Trophoblast cell (in vitro differentiated cells and primary cell): Measurements from ENCODE around the gene PDIA4.
"Not testable (repeated sequence)": the region's sequence is repeated elsewhere in the genome, so short reads cannot be mapped to it uniquely, and the experiment has no call there.

Experiments used
- DNase-seq, 2 donors: peaks; one replicate each; pipeline ENCODE4 v3.0.0-alpha.2; 2016
- H2AFZ ChIP-seq: 2 replicates; pipeline ENCODE4 v1.6.1; 2013; ENCODE audit warnings: low read length, moderate library complexity, mild to moderate bottlenecking; ENCODE audit not compliant: insufficient read depth, poor library complexity
- H2AK5ac ChIP-seq: 2 replicates; pipeline ENCODE4 v1.6.1; 2013; ENCODE audit warnings: mild to moderate bottlenecking, low read length
- H2BK120ac ChIP-seq: 2 replicates; pipeline ENCODE4 v1.6.1; 2013; ENCODE audit warnings: low read length, mild to moderate bottlenecking, moderate library complexity; ENCODE audit not compliant: insufficient read depth, poor library complexity
- H2BK12ac ChIP-seq: 2 replicates; pipeline ENCODE4 v1.6.1; 2013; ENCODE audit warnings: mild to moderate bottlenecking, low read length, moderate library complexity
- H2BK5ac ChIP-seq: 2 replicates; pipeline ENCODE4 v1.6.1; 2013; ENCODE audit warnings: low read length, low read depth, moderate library complexity, mild to moderate bottlenecking; ENCODE audit not compliant: poor library complexity
- H3K14ac ChIP-seq: 2 replicates; pipeline ENCODE4 v1.6.1; 2013; ENCODE audit warnings: mild to moderate bottlenecking, low read length
- H3K18ac ChIP-seq: 2 replicates; pipeline ENCODE4 v1.6.1; 2013; ENCODE audit warnings: mild to moderate bottlenecking, low read length
- H3K23ac ChIP-seq: 2 replicates; pipeline ENCODE4 v1.6.1; 2013; ENCODE audit warnings: low read length
- H3K27ac ChIP-seq: 2 replicates; pipeline ENCODE4 v1.5.1; 2013; ENCODE audit warnings: low read depth, mild to moderate bottlenecking, inconsistent platforms, low read length, moderate library complexity
- H3K27me3 ChIP-seq: 2 replicates; pipeline ENCODE4 v1.6.1; 2013; ENCODE audit warnings: inconsistent platforms, mild to moderate bottlenecking, low read length, moderate library complexity; ENCODE audit not compliant: insufficient read depth
- H3K36me3 ChIP-seq, 2 experiments: 1 replicate in 1 of 2; 2 replicates in 1 of 2; pipeline ENCODE4 v1.6.1; 2013; ENCODE audit warnings: low read length in 2 of 2, mild to moderate bottlenecking in 2 of 2, moderate library complexity in 1 of 2; ENCODE audit not compliant: insufficient read depth in 2 of 2, control insufficient read depth in 1 of 2
- H3K4ac ChIP-seq: 2 replicates; pipeline ENCODE4 v1.6.1; 2013; ENCODE audit warnings: low read depth, mild to moderate bottlenecking, low read length, moderate library complexity
- H3K4me1 ChIP-seq, 2 experiments: 1 replicate in 1 of 2; 2 replicates in 1 of 2; pipeline ENCODE4 v1.6.1; 2013; ENCODE audit warnings: low read length in 2 of 2, mild to moderate bottlenecking in 2 of 2, moderate library complexity in 1 of 2; ENCODE audit not compliant: insufficient read depth in 2 of 2, control insufficient read depth in 1 of 2
- H3K4me2 ChIP-seq: 2 replicates; pipeline ENCODE4 v1.6.1; 2013; ENCODE audit warnings: inconsistent platforms, mild to moderate bottlenecking, low read length, moderate library complexity
- H3K4me3 ChIP-seq: 2 replicates; pipeline ENCODE4 v1.5.1; 2013; ENCODE audit warnings: mild to moderate bottlenecking, low read depth, low read length, inconsistent platforms
- H3K79me1 ChIP-seq: one replicate; pipeline ENCODE4 v1.6.1; 2013; ENCODE audit warnings: low read length
- H3K79me2 ChIP-seq: 2 replicates; pipeline ENCODE4 v1.6.1; 2013; ENCODE audit warnings: low read length, mild to moderate bottlenecking; ENCODE audit not compliant: control insufficient read depth, insufficient read depth, poor library complexity
- H3K9ac ChIP-seq: 2 replicates; pipeline ENCODE4 v1.6.1; 2013; ENCODE audit warnings: mild to moderate bottlenecking, low read length
- H3K9me3 ChIP-seq: 2 replicates; pipeline ENCODE4 v1.6.1; 2013; ENCODE audit warnings: low read depth, mild to moderate bottlenecking, control low read depth, inconsistent platforms, low read length; ENCODE audit not compliant: insufficient read depth
- H4K12ac ChIP-seq: 2 replicates; pipeline ENCODE4 v1.6.1; 2013; ENCODE audit warnings: low read depth, mild to moderate bottlenecking, low read length, moderate library complexity
- H4K8ac ChIP-seq: 2 replicates; pipeline ENCODE4 v1.6.1; 2013; ENCODE audit warnings: low read depth, mild to moderate bottlenecking, low read length, moderate library complexity
- H4K91ac ChIP-seq: one replicate; pipeline ENCODE4 v1.6.1; 2013; ENCODE audit warnings: low read depth, mild to moderate bottlenecking, low read length, moderate library complexity
- WGBS: extraction: QIAGEN DNeasy Blood & Tissue Kit; methylation state at CpG from one replicate; pipeline ENCODE4 v1.1.7; 2013; ENCODE audit warnings: missing lambda C conversion rate; ENCODE audit not compliant: insufficient read length, insufficient coverage; ENCODE audit errors: extremely low coverage; 5-methylcytosine and 5-hydroxymethylcytosine counted together

Gene PDIA4

GRCh38 chr7:149046416-149046815, 18.1 kb upstream of the PDIA4 start:
- Histone ChIP-seq H3K79me2 (no peaks in the 10 kb centered on the region), H2BK12ac (no peak overlapping the region), H3K27ac (no peak overlapping the region), H4K91ac (no peak overlapping the region), H3K18ac (no peak overlapping the region), H2BK5ac (no peak overlapping the region), H4K12ac (no peak overlapping the region), H2AFZ (no peak overlapping the region), H3K27me3 (no peaks in the 10 kb centered on the region), H3K4me2 (no peak overlapping the region), H3K79me1 (no peaks in the 10 kb centered on the region), H3K23ac (no peak overlapping the region), H3K9me3 (peaks cover 2% of the 10 kb centered on the region), H3K9ac (no peak overlapping the region), H3K14ac (no peak overlapping the region), H3K4me3 (no peak overlapping the region), H3K4me1 (no peaks in the 10 kb centered on the region), H4K8ac (no peak overlapping the region), H3K36me3 (no peaks in the 10 kb centered on the region), H2AK5ac (no peak overlapping the region), H3K4ac (no peak overlapping the region), H2BK120ac (no peak overlapping the region)
- DNase-seq = no peak
- WGBS = no CpG with 5 or more reads among the region's 2 CpGs

GRCh38 chr7:149043936-149044335, 15.6 kb upstream of the PDIA4 start:
- WGBS = no CpG with 5 or more reads among the region's 8 CpGs

GRCh38 chr7:149041350-149041749, 13.0 kb upstream of the PDIA4 start:
- Histone ChIP-seq H2BK12ac (no peak overlapping the region), H3K23ac (no peak overlapping the region), H4K8ac (no peak overlapping the region), H3K36me3 (no peaks in the 10 kb centered on the region), H3K18ac (no peak overlapping the region), H3K4me3 (no peak overlapping the region), H4K91ac (no peak overlapping the region), H3K14ac (no peak overlapping the region), H3K9ac (no peak overlapping the region), H2AFZ (no peak overlapping the region), H3K4me2 (no peak overlapping the region), H2AK5ac (no peak overlapping the region), H2BK120ac (no peak overlapping the region), H3K27me3 (no peaks in the 10 kb centered on the region), H3K4me1 (no peaks in the 10 kb centered on the region), H2BK5ac (no peak overlapping the region), H3K9me3 (peaks cover 4% of the 10 kb centered on the region), H4K12ac (no peak overlapping the region), H3K79me1 (no peaks in the 10 kb centered on the region), H3K4ac (no peak overlapping the region), H3K27ac (no peak overlapping the region), H3K79me2 (no peaks in the 10 kb centered on the region)
- no CpG with 5 or more reads among the region's 5 CpGs for WGBS
- no peak for DNase-seq

More at GRCh38 chr7:149043936-149044335, 15.6 kb upstream of the PDIA4 start:
- H4K91ac ChIP-seq = no peak overlapping the region
- no peak overlapping the region for H3K14ac ChIP-seq
- H3K4ac ChIP-seq = no peak overlapping the region
- no peaks in the 10 kb centered on the region for H3K36me3 ChIP-seq
- no peak overlapping the region for H3K18ac ChIP-seq
- peaks cover 2% of the 10 kb centered on the region for H3K9me3 ChIP-seq
- H4K12ac ChIP-seq = no peak overlapping the region
- H2BK5ac ChIP-seq = no peak overlapping the region
- no peak overlapping the region for H3K23ac ChIP-seq
- H2AFZ ChIP-seq = no peak overlapping the region
- no peak overlapping the region for H3K4me3 ChIP-seq
- H3K27ac ChIP-seq = no peak overlapping the region
- no peaks in the 10 kb centered on the region for H3K4me1 ChIP-seq
- no peak for DNase-seq
- no peak overlapping the region for H4K8ac ChIP-seq
- H3K27me3 ChIP-seq = no peaks in the 10 kb centered on the region
- H3K9ac ChIP-seq = no peak overlapping the region
- no peaks in the 10 kb centered on the region for H3K79me2 ChIP-seq
- H2BK12ac ChIP-seq = no peak overlapping the region
- no peaks in the 10 kb centered on the region for H3K79me1 ChIP-seq
- no peak overlapping the region for H3K4me2 ChIP-seq
- H2BK120ac ChIP-seq = no peak overlapping the region
- no peak overlapping the region for H2AK5ac ChIP-seq

GRCh38 chr7:149038641-149039040, 10.3 kb upstream of the PDIA4 start:
- H3K23ac ChIP-seq, H4K8ac ChIP-seq, H2AK5ac ChIP-seq, H3K79me2 ChIP-seq, H4K12ac ChIP-seq, H3K4me3 ChIP-seq, H3K27me3 ChIP-seq, H2BK5ac ChIP-seq, H3K79me1 ChIP-seq, H3K18ac ChIP-seq, H3K9ac ChIP-seq, H3K4me1 ChIP-seq, H3K4me2 ChIP-seq, H4K91ac ChIP-seq, H3K4ac ChIP-seq, H2BK120ac ChIP-seq, H3K27ac ChIP-seq, DNase-seq, H2AFZ ChIP-seq, H3K36me3 ChIP-seq, H2BK12ac ChIP-seq, H3K14ac ChIP-seq, H3K9me3 ChIP-seq: not testable (repeated sequence)
- WGBS = no CpG with 5 or more reads among the region's 32 CpGs
